ENCODE results near the gene TGFA.

Gene TGFA

GRCh38 chr2:70463581-70463980 is 90.0 kb downstream of the TGFA start:
- DNase-seq (ENCODE audit: low read depth), result no peak

DNA sequence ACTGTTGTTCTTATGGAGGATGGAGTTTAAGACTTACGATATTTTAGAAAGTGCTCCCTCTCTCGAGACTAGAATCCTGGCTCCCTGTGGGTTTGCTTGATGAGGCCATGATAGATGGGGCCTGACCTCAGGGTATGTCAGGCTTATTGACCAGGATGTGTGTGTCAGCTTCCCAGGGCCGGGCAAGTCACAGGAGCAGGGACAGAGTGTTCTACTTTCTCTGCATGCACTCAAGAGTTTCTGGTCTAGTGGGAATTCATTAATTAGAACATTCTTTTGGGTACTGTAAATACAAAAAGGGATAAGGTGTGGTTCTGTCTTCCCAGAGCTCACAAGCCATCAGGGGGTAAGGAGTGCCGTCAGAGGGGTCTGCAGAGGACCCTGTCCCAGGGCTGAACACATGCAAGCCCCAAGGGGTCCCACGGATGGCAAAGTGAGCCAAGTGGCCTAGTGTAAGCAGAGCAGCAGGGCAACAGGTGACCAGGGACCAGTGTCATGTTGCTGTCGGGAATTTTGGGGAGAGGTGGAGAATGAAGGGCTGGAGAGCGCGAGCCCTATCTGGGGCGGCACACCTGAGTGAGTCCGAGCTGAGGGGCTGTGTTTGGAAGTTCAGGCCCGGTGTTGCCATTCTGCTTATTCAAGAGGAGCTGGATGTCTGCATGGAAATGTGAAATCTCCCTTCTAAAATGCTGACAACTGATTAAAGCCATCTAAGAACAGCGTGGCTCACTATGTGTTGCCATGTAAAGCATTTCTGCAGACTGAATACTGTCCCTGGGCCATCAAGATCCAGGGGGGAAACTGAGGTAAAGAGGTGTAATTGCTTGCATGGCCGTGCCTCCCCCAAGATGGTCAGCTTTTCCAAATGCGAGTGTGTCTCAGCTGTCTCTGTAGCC is 91.4 kb downstream of the TGFA start:
- no peak for DNase-seq (ENCODE audit: low read depth)

DNA sequence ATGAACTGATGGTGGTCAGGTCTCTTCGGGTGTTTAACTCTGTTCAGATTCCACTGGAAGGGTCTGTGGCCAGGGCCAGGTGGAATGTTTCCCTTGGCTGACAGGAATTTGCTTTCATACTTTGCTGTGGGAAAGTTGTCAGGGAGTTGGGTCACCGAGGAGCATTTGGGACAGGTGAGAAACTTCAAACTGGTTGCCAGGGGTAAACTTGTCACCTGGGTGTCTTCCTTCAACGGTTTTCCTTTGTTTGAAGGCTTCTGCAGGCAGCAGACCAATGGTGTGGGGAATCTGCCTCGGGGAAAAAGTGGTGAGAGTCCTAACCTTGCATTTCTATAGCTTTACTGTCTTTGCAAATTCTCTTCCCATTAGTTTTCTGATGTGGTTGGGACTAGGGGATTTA is 92.2 kb downstream of the TGFA start:
- no peak for DNase-seq (ENCODE audit: low read depth)

DNA sequence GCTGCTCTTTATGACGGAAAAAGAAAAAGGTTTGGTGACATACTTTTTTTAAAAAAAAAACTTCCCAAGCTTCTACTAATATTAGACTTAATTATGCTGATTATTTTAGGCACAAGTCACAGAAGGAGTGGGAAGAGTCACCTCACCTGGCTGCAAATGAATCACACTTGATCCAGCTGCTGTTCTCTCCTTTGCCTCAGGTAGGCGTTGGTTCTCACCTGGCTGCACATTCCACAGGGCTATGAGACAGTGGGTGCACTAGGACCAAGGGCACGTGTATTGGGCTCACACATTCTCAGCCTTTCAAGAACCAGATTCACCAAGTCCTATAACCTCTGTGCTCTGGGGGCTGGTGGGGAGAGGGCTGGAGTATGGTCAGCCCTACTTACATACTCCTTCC is 93.3 kb downstream of the TGFA start:
- no peak for DNase-seq (ENCODE audit: low read depth)

- no peak for DNase-seq (ENCODE audit: low read depth)
These were observed 95.0 kb downstream of the TGFA start for GRCh38 chr2:70458661-70459060.

DNA sequence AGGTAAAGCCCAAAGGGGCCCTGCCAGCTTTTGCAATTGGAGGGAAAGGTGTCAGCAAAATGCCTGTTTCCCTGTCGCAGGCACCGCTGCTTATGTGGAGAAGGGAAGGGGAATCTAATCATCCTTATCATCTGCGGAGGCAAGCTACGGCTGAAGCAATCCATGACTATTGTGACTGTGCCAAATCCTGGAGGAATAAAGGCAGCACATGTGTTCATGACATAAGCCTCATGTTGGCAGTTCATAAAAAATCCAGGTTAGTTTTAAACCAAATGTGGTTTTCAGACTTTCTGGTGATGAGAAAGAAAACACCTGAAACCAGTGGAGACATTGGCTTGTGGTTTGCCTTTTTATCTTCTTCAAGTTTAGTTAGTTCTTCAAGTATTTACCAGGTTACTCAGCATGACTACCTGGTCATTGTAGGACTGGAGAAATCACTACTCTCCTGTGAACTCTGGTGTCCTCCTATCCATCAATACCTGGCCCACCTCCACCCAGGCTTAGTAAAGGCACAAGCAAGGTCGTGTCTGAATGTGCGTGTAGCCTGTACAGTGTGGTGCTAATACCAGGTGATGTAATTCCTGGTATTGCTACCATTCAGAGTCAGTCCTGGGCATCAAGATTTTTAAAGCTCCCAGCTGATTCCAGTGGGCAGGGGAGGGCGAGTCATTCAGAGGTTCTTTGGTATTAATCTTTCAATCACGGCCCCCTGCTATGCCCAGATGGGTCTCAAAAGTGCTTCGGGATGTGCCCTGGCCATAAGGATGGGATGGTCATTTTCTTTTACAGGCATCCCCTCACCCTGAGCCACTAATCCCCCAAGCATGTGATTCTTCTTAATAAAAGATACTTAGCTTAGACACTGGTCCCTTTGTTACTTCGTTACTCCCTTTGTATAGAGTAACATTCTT is 96.8 kb downstream of the TGFA start:
- DNase-seq (ENCODE audit: low read depth), result no peak

- DNase-seq (ENCODE audit: low read depth), result no peak
These were observed 98.6 kb downstream of the TGFA start for GRCh38 chr2:70454936-70455544.

DNA sequence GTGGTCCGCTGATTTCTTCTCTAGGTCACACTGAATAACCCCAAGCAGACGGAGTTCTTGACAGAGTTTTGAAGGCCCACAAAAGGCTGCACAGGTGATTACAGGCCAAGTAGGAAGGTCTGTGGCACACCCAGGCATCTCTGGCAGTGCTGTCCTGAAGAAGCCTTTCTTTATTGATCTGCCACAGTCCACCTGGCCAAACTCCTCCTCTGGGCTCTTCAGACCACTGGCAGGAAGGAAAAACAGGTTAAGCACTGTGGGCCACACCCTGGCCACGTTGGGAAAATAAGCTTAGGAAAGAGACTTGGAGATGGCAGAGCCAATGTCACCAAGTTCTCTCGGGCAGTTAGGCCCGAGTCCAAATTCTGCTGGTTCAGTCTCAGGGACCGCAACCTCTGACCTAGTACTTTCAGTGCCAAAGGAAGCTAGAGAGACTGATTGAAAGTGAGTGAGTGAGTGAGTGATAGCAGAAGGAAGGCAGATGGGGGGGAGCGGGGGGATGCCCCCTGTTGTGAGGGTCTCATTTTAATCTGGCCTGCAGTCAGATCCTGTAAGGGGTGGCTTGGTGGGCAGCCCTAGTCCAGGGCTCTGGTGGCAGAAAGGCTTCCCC is 102.9 kb downstream of the TGFA start:
- no peak for DNase-seq (ENCODE audit: low read depth)

- DNase-seq (ENCODE audit: low read depth), result no peak
These were observed 105.6 kb downstream of the TGFA start for GRCh38 chr2:70448041-70448440.

DNA sequence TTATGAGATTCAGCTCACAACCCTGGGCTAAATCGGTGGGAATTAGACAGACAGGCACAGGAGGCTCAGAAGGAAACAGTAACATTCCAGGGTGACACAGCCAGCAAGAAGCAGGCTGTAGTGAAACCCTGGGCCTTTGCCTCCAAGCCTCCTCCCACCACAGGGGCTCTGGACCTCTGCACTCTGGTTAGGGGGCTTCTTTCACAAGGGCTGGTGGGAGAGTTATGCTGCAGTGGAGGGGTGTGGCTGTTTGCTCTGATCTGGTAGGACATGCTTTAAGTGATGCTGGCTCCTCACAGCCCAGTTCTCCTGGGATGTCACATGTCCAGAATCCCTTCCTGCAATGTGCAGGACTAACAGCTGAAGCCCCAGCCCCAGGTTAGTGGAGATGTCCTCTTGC is 109.9 kb downstream of the TGFA start:
- no peak for DNase-seq (ENCODE audit: low read depth)

DNA sequence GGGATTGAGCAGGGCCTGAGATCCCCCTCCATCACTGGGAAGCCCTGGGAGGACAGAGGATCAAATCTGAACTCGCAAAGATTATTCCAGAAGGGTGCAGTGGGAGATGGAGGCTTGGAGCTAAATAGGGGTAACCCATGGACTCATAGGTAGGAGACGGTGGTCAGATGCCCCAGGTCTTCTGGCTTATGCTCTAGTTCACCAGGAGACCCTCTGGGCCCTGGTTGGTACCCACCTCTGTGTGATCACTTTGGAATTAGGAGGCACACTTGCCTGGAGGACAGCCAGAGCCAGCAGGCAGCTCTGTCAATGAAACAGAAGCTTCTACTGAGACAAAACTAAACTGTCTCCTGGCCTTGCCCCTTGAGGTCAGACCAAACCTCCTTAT is 110.6 kb downstream of the TGFA start:
- DNase-seq (ENCODE audit: low read depth), result no peak

- no peak for DNase-seq (ENCODE audit: low read depth)
These were observed 111.1 kb downstream of the TGFA start for GRCh38 chr2:70442301-70443077.

DNA sequence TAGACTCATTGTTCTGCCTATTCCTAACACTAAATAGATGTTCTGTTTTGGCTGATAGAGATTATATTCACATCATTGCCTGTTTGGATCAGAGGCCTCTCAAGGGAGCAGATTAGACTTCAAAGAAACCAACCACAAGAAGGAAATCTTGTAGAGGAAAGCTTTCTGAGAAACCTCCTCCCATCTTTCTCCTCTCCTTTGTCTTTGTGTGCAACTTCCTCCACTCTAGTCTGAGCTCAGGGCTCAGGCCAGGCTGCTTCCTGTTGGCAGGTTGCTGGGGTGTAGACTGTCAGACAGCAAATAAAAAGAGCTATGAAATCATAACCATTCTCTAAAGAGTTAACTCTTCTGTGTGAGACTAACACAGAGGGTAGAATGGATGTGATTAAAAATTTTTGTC is 113.0 kb downstream of the TGFA start:
- no peak for DNase-seq (ENCODE audit: low read depth)

GRCh38 chr2:70435138-70435537 is 118.5 kb downstream of the TGFA start:
- DNase-seq (ENCODE audit: low read depth), result no peak

DNA sequence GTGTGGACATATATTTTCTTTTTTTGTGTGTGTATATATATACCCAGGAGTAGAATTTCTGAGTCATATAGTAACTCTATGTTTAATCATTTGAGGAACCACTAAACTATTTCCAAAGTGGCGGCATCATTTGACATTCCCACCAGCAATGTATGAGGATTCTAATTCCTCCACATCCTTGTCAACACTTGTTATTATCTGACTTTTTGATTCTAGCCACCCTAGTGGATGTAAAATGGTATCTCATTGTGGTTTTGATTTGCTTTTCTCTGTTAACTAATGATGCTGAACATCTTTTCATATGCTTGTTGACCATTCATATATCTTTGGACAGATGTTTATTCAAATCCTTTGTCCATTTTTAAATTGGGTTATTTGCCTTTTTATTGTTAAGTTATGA is 120.3 kb downstream of the TGFA start:
- DNase-seq (ENCODE audit: low read depth), result no peak

DNA sequence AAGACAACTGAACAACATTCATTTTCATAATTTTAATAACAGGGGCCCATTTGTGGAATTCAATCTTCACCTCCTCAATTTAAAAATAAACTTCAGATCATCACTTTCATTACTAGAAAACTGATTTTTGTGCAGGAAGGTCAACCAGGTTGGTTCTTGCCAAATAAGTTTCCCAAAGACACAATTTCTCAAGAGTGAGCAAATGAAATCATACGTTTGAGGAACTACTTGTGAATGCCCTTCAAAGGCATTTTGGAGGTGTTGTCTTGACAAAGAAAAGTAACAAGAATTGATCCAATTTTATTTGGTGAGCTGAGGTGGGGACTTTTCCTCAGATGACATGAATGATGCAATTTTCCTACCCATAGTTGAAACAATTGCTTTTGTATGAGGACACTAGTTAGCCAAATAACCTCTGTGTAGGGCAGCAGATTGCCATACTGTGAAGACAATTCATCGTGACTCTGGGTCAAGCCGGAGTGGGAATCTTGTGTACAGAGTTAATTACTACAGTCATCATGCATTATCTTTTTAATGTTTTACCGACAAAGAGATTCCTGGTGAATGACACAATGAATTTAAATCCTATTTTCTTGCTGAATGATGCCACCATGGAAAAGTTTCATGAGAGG is 121.8 kb downstream of the TGFA start:
- DNase-seq (ENCODE audit: low read depth), result no peak

DNA sequence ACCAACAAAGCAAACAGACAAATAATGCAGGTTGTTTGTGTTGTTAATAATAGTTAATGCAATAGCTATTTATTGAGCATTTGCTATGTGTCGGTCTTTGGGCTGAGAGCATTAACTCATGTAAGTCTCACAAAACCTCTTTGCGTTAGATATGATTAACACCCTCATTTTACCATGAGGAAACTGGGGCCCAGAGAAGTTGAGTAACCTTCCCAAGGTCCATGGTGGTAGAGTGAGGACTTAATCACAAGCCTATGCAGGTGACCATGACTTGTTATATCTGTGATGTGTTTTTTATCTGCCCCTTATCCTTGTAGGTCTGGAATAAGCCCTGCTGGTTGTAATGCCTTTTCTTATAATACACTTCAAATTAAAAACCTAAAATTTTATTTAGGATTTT is 127.3 kb downstream of the TGFA start:
- no peak for DNase-seq (ENCODE audit: low read depth)

- DNase-seq (ENCODE audit: low read depth), result no peak
These were observed 127.8 kb downstream of the TGFA start for GRCh38 chr2:70425682-70426301.

DNA sequence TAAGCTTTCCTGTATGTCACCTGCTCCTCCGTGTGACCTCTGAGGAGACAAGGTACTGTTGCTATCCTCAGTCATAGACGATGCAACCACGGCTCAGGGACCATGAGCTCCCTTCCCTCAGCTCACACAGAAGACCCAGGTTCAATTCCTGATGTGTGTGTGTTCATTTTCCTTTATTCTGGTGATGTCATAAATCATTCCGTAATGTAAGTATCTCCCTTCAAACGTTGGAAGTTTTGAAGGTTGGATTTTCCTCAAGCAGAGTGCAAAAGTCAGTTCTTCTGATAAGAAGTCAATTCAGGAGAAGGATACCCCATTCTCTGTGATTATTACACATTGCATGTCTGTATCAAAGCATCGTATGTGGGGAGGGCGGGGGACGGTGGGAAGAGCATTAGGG is 132.9 kb downstream of the TGFA start:
- no peak for DNase-seq (ENCODE audit: low read depth)

- DNase-seq (ENCODE audit: low read depth), result no peak
These were observed 133.5 kb downstream of the TGFA start for GRCh38 chr2:70420143-70420542.

DNA sequence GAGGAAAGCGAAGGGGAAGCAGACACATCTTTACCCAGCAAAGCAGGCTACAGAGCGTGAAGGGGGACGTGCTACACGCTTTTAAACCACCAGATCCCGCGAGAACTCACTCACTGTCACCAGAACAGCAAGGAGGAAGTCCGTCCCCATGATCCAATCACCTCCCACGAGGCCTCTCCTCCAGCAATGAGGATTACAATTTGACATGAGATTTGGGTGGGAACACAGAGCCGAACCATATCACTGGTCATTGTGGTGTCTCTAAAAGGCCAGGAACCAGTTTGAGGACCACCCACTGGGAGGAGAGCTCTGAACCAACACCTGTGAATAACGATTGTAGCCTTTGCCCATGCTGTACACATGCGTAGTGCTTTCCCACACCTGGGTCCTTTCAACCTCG is 135.1 kb downstream of the TGFA start:
- no peak for DNase-seq (ENCODE audit: low read depth)

Measured in activated T-helper 9 cell treated with anti-CD3 and anti-CD28 coated beads, Interleukin-2, amount 50 U/mL, for 16 hours (primary cell).